Upper lobe of left lung (tissue), 4 donors: ENCODE data around the gene RNF26.

ENCODE experiments used
- CTCF ChIP-seq, 6 experiments: fragments of 450-650 bp in 4 of 6; fragments of 200-600 bp in 2 of 6; sonication (generic) in 2 of 6; IDR thresholded peaks; one replicate each; pipeline ENCODE4 v1.5.1; 2016 to 2019; ENCODE audit warnings: antibody characterized with exemption in 6 of 6
- POLR2A ChIP-seq, 4 donors: fragments of 450-650 bp; IDR thresholded peaks; one replicate each; pipeline ENCODE4 v1.5.1; 2016 to 2017; ENCODE audit warnings: antibody characterized with exemption in 4 of 4, mild to moderate bottlenecking in 2 of 4

GRCh38 chr11:119309953-119310681 is 24.2 kb upstream of the RNF26 start:
- TF ChIP-seq CTCF (IDR thresholded peaks at IDR 0.05), result no peak
- TF ChIP-seq POLR2A (IDR thresholded peaks at IDR 0.05), result no peak
